SK-N-SH (cell line): ENCODE results near the gene RFXANK. TPM values are rescaled to one million over a fixed set of nuclear protein-coding genes. Genes with fewer than 3 reads are reported as not detected.

ENCODE experiments used
- CTCF ChIA-PET: fragments of 300-600, 350-600 bp; formaldehyde crosslinking; extraction: SDS; loops from one replicate; lab custom pipeline; 2021; lab: Yijun Ruan, JAX
- POLR2A ChIA-PET: fragments of 350-600 bp; sonication (Branson Sonifier 250); formaldehyde crosslinking; extraction: SDS; loops from one replicate; lab custom pipeline; 2020; ENCODE audit warnings: antibody characterized with exemption, inconsistent platforms; lab: Yijun Ruan, JAX
- DNase-seq: peaks from one replicate; pipeline ENCODE4 v3.0.0; 2012
- H2AFZ ChIP-seq: fragments of 200-600 bp; sonication (generic); 2 replicates; pipeline ENCODE4 v1.8.1; 2016; ENCODE audit warnings: antibody characterized with exemption, mild to moderate bottlenecking, low read depth
- H3F3A ChIP-seq: fragments of 200-600 bp; sonication (generic); replicated peaks from 2 replicates; pipeline ENCODE3; 2016; ENCODE audit warnings: antibody characterized with exemption, mild to moderate bottlenecking; ENCODE audit not compliant: insufficient read depth
- H3K27ac ChIP-seq, 2 experiments: fragments of 200-500 bp in 1 of 2; fragments of 200-600 bp in 1 of 2; sonication (Bioruptor generic) in 1 of 2; sonication (generic), shearing (Covaris generic) in 1 of 2; 2 replicates each; pipeline versions ENCODE4 v1.5.1 to v1.6.1; 2014 to 2016; ENCODE audit warnings: low read depth in 2 of 2, inconsistent platforms in 1 of 2, low read length in 1 of 2, mild to moderate bottlenecking in 1 of 2, mixed read lengths in 1 of 2
- H3K27me3 ChIP-seq: fragments of 200-600 bp; sonication (generic), shearing (Covaris generic); 2 replicates; pipeline ENCODE4 v1.6.1; 2016; ENCODE audit warnings: mixed run types; ENCODE audit not compliant: insufficient read depth
- H3K36me3 ChIP-seq, 2 experiments: fragments of 200-500 bp in 1 of 2; fragments of 200-600 bp in 1 of 2; sonication (Bioruptor generic) in 1 of 2; sonication (generic) in 1 of 2; replicated peaks in 1 of 2; 2 replicates each; pipeline versions ENCODE3 to v1.5.1; 2014 to 2016; ENCODE audit warnings: low read length in 1 of 2, mild to moderate bottlenecking in 1 of 2; ENCODE audit not compliant: insufficient read depth in 2 of 2, control insufficient read depth in 1 of 2
- H3K4me1 ChIP-seq, 2 experiments: fragments of 200-500 bp in 1 of 2; fragments of 200-600 bp in 1 of 2; sonication (Bioruptor generic) in 1 of 2; sonication (generic), shearing (Covaris generic) in 1 of 2; 2 replicates each; pipeline versions ENCODE4 v1.5.1 to v1.6.1; 2014 to 2016; ENCODE audit warnings: low read depth in 1 of 2, low read length in 1 of 2, mixed run types in 1 of 2; ENCODE audit not compliant: insufficient read depth in 2 of 2, control insufficient read depth in 1 of 2
- H3K4me2 ChIP-seq: fragments of 200-600 bp; sonication (generic), shearing (Covaris generic); 2 replicates; pipeline ENCODE4 v1.6.1; 2017; ENCODE audit warnings: mixed run types
- H3K4me3 ChIP-seq, 2 experiments: fragments of 200-500 bp in 1 of 2; fragments of 200-600 bp in 1 of 2; sonication (Bioruptor generic) in 1 of 2; sonication (generic), shearing (Covaris generic) in 1 of 2; 2 replicates each; pipeline versions ENCODE4 v1.5.1 to v1.8.1; 2014 to 2016; ENCODE audit warnings: low read depth in 2 of 2, inconsistent platforms in 1 of 2, low read length in 1 of 2, mild to moderate bottlenecking in 1 of 2, mixed read lengths in 1 of 2, moderate library complexity in 1 of 2
- H3K79me2 ChIP-seq: fragments of 200-600 bp; sonication (generic); 2 replicates; pipeline ENCODE4 v1.8.1; 2017; ENCODE audit warnings: mild to moderate bottlenecking; ENCODE audit not compliant: insufficient read depth
- H3K9ac ChIP-seq: fragments of 200-600 bp; sonication (generic); 2 replicates; pipeline ENCODE4 v1.6.1; 2017; ENCODE audit warnings: mixed run types
- H3K9me2 ChIP-seq: fragments of 200-600 bp; sonication (generic); 2 replicates; pipeline ENCODE4 v1.6.1; 2017; ENCODE audit warnings: mixed run types
- H3K9me3 ChIP-seq: fragments of 200-600 bp; sonication (generic); 2 replicates; pipeline ENCODE4 v1.6.1; 2017; ENCODE audit warnings: mixed run types, mild to moderate bottlenecking, moderate library complexity
- H4K20me1 ChIP-seq: fragments of 200-600 bp; sonication (generic); 2 replicates; pipeline ENCODE4 v1.6.1; 2017; ENCODE audit warnings: mild to moderate bottlenecking, mixed run types; ENCODE audit not compliant: insufficient read depth
- ELF1 ChIP-seq: IDR thresholded peaks from 2 replicates; pipeline ENCODE4 v1.4.0; 2012
- EP300 ChIP-seq, 2 experiments: IDR thresholded peaks; 2 replicates each; pipeline versions ENCODE4 v1.4.0 to v1.6.1; 2012; ENCODE audit warnings: borderline replicate concordance in 1 of 2, low read depth in 1 of 2, low read length in 1 of 2
- FOXJ3 ChIP-seq: sonication (generic); formaldehyde crosslinking; IDR thresholded peaks from 2 replicates; pipeline ENCODE4 v1.5.1; 2020; ENCODE audit warnings: mild to moderate bottlenecking, missing genetic modification reagents
- GABPA ChIP-seq: IDR thresholded peaks from 2 replicates; pipeline ENCODE4 v1.4.0; 2012; ENCODE audit warnings: low read depth, mild to moderate bottlenecking
- GATA2 ChIP-seq: sonication (generic); formaldehyde crosslinking; IDR thresholded peaks from 2 replicates; pipeline ENCODE4 v1.5.0; 2020; ENCODE audit warnings: mild to moderate bottlenecking, missing genetic modification reagents
- JUND ChIP-seq: IDR thresholded peaks from 2 replicates; pipeline ENCODE4 v1.4.0; 2012
- MXI1 ChIP-seq: IDR thresholded peaks from 2 replicates; pipeline ENCODE4 v1.6.1; 2012; ENCODE audit warnings: mild to moderate bottlenecking, low read depth, low read length, improper control_type of control experiment
- NRF1 ChIP-seq: IDR thresholded peaks from 2 replicates; pipeline ENCODE4 v1.6.1; 2012; ENCODE audit warnings: low read depth, mild to moderate bottlenecking, low read length
- POLR2AphosphoS5 ChIP-seq: IDR thresholded peaks from 2 replicates; pipeline ENCODE4 v1.6.1; 2012; ENCODE audit warnings: low read depth, low read length
- RXRA ChIP-seq: IDR thresholded peaks from 2 replicates; pipeline ENCODE4 v1.4.0; 2012; ENCODE audit warnings: low read depth, mild to moderate bottlenecking, borderline replicate concordance
- SIN3A ChIP-seq: IDR thresholded peaks from 2 replicates; pipeline ENCODE4 v1.6.1; 2012; ENCODE audit warnings: low read depth, mild to moderate bottlenecking, low read length, moderate library complexity, borderline replicate concordance
- SMC3 ChIP-seq: IDR thresholded peaks from 2 replicates; pipeline ENCODE4 v1.6.1; 2012; ENCODE audit warnings: low read depth, low read length, improper control_type of control experiment
- TAF1 ChIP-seq: IDR thresholded peaks from 2 replicates; pipeline ENCODE4 v1.6.1; 2012; ENCODE audit warnings: low read depth, mild to moderate bottlenecking, low read length, moderate library complexity, borderline replicate concordance
- TCF12 ChIP-seq: IDR thresholded peaks from 2 replicates; pipeline ENCODE4 v1.4.0; 2012
- YY1 ChIP-seq: IDR thresholded peaks from 2 replicates; pipeline ENCODE4 v1.4.0; 2012; ENCODE audit warnings: low read depth, mild to moderate bottlenecking
- WGBS: methylation state at CpG from one replicate; pipeline ENCODE4 v1.1.6; 2017; ENCODE audit warnings: low lambda C conversion rate; 5-methylcytosine and 5-hydroxymethylcytosine counted together
- polyA plus RNA-seq, 3 experiments: library from polyadenylated mRNA; depleted of rRNA; stranded (reverse); fragments of >200 nt; gene quantifications; 2 replicates each; pipeline ENCODE4 v1.2.3, GENCODE V29; 2012
- TF ChIP-seq, protein P1 (sequence below): IDR thresholded peaks from 2 replicates; pipeline ENCODE4; 2012
- TF ChIP-seq, protein P2 (sequence below): IDR thresholded peaks from 2 replicates; pipeline ENCODE4 v1.6.1; 2012; ENCODE audit warnings: mild to moderate bottlenecking, low read depth, low read length, moderate library complexity
- TF ChIP-seq, protein P3 (sequence below): fragments of 150-350 bp; IDR thresholded peaks from 2 replicates; pipeline ENCODE4 v1.6.1; 2017; ENCODE audit warnings: antibody characterized with exemption, low read length, low read depth, borderline replicate concordance
- TF ChIP-seq, protein P4 (sequence below): fragments of 150-350 bp; IDR thresholded peaks from 2 replicates; pipeline ENCODE4 v1.6.1; 2016; ENCODE audit warnings: mild to moderate bottlenecking, low read depth, low read length

Gene RFXANK
- polyA plus RNA-seq, 1 of the 3 experiments (the other 2 are of a cell fraction), result 117 TPM

DNA sequence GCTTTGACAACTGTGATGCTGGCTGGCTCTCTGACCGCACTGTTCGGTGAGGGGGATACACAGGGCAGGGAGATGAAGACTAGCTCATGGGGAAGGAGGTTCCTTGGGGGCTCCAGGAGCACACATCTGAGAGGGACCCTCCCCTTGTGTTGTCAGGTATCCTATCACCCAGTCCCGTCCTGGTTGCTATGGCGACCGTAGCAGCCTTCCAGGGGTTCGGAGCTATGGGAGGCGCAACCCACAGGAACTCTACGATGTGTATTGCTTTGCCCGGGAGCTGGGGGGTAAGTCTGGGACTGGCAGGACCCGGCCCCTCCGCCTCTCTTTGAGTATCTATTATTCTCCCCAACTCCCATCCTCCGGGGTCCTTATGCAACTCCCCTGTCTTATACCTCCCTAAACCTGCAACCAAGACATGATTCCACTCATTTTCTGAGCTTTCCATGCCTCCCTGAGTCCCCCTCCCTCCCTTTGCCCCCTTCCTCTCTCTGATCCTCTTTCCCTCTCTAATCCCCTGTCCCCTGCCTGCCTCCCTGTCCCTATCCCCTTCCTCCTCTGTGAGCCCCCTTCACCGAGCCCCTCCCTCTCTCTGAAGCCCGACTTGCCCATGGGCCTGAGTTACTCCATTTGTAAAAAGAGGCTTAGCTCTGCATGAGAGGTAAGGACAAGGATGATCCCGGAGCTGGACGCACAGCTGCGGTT lies 32.2 kb downstream of the RFXANK start:
- ChIA-PET CTCF (interaction anchor here (1.4 kb wide), 1 partner anchor 118 kb away, joined by 7 read pairs; no protein-coding TSS in a partner anchor), POLR2A (no interaction called here)
- Histone ChIP-seq H2AFZ (no peak overlapping the region), H3K27me3 (no peaks in the 10 kb centered on the region), H3K79me2 (no peaks in the 10 kb centered on the region), H3K9ac (no peak overlapping the region), H3K4me3 (no peak overlapping the region), H4K20me1 (no peaks in the 10 kb centered on the region), H3F3A (no peaks in the 10 kb centered on the region), H3K9me2 (no peaks in the 10 kb centered on the region), H3K27ac (no peak overlapping the region), H3K9me3 (no peaks in the 10 kb centered on the region), H3K4me1 (no peaks in the 10 kb centered on the region), H3K36me3 (no peaks in the 10 kb centered on the region)
- DNase-seq, result peak; percentile 15
- WGBS, result 78% methylated on average over 12 of the region's 17 CpGs
- TF ChIP-seq MXI1 (no peak), TCF12 (no peak), TAF1 (no peak), EP300 (IDR thresholded peaks at IDR 0.05; ENCODE audit: borderline replicate concordance in 1 of 2, low read depth in 1 of 2, low read length in 1 of 2) (no peak)
- TF ChIP-seq, protein P1, sequence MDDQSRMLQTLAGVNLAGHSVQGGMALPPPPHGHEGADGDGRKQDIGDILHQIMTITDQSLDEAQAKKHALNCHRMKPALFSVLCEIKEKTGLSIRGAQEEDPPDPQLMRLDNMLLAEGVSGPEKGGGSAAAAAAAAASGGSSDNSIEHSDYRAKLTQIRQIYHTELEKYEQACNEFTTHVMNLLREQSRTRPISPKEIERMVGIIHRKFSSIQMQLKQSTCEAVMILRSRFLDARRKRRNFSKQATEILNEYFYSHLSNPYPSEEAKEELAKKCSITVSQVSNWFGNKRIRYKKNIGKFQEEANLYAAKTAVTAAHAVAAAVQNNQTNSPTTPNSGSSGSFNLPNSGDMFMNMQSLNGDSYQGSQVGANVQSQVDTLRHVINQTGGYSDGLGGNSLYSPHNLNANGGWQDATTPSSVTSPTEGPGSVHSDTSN, result no peak
- TF ChIP-seq, protein P2, sequence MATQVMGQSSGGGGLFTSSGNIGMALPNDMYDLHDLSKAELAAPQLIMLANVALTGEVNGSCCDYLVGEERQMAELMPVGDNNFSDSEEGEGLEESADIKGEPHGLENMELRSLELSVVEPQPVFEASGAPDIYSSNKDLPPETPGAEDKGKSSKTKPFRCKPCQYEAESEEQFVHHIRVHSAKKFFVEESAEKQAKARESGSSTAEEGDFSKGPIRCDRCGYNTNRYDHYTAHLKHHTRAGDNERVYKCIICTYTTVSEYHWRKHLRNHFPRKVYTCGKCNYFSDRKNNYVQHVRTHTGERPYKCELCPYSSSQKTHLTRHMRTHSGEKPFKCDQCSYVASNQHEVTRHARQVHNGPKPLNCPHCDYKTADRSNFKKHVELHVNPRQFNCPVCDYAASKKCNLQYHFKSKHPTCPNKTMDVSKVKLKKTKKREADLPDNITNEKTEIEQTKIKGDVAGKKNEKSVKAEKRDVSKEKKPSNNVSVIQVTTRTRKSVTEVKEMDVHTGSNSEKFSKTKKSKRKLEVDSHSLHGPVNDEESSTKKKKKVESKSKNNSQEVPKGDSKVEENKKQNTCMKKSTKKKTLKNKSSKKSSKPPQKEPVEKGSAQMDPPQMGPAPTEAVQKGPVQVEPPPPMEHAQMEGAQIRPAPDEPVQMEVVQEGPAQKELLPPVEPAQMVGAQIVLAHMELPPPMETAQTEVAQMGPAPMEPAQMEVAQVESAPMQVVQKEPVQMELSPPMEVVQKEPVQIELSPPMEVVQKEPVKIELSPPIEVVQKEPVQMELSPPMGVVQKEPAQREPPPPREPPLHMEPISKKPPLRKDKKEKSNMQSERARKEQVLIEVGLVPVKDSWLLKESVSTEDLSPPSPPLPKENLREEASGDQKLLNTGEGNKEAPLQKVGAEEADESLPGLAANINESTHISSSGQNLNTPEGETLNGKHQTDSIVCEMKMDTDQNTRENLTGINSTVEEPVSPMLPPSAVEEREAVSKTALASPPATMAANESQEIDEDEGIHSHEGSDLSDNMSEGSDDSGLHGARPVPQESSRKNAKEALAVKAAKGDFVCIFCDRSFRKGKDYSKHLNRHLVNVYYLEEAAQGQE, result no peak
- TF ChIP-seq, all 33 proteins: peak for 0
- no peak overlapping the region for H3K4me2 ChIP-seq

DNA sequence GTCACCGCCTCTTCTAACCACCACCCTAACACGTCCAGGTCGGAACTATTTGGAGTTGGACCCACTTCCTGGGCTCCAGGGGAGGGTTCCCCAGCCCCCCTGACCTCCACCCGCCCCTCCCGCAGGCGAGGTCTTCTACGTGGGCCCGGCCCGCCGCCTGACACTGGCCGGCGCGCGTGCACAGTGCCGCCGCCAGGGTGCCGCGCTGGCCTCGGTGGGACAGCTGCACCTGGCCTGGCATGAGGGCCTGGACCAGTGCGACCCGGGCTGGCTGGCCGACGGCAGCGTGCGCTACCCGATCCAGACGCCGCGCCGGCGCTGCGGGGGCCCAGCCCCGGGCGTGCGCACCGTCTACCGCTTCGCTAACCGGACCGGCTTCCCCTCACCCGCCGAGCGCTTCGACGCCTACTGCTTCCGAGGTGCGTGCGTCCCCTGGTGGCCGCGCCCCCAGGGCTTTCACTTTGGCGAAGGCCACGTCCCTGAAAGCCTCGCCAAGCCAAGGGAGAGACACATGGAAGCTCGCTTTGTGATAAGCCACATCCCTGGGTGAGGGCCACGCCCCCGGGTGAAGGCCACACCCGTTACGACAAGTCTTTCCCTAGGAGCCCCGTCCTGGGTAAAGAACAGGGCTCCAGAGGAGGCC lies 32.9 kb downstream of the RFXANK start:
- POLR2A ChIA-PET, result no interaction called here
- H3K9ac ChIP-seq, result no peak overlapping the region
- TF ChIP-seq ELF1, result no peak
- no peak for TF ChIP-seq FOXJ3
- TF ChIP-seq, protein P3, sequence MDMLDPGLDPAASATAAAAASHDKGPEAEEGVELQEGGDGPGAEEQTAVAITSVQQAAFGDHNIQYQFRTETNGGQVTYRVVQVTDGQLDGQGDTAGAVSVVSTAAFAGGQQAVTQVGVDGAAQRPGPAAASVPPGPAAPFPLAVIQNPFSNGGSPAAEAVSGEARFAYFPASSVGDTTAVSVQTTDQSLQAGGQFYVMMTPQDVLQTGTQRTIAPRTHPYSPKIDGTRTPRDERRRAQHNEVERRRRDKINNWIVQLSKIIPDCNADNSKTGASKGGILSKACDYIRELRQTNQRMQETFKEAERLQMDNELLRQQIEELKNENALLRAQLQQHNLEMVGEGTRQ, result no peak
- TF ChIP-seq SMC3, result no peak
- no peak for TF ChIP-seq POLR2AphosphoS5
- no peak for TF ChIP-seq RXRA
- no peak for TF ChIP-seq GATA2
- TF ChIP-seq JUND, result no peak
- no peak for TF ChIP-seq SIN3A
- TF ChIP-seq GABPA, result no peak
- TF ChIP-seq YY1, result no peak
- no peak for TF ChIP-seq NRF1
- TF ChIP-seq, protein P4, sequence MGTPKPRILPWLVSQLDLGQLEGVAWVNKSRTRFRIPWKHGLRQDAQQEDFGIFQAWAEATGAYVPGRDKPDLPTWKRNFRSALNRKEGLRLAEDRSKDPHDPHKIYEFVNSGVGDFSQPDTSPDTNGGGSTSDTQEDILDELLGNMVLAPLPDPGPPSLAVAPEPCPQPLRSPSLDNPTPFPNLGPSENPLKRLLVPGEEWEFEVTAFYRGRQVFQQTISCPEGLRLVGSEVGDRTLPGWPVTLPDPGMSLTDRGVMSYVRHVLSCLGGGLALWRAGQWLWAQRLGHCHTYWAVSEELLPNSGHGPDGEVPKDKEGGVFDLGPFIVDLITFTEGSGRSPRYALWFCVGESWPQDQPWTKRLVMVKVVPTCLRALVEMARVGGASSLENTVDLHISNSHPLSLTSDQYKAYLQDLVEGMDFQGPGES, result no peak

More for the DNA sequence above, 32.9 kb downstream of the RFXANK start:
- DNase-seq, result no peak
- Histone ChIP-seq H3K79me2 (no peaks in the 10 kb centered on the region), H3K4me2 (no peak overlapping the region), H3K4me3 (no peak overlapping the region), H4K20me1 (no peaks in the 10 kb centered on the region), H2AFZ (no peak overlapping the region), H3K27me3 (no peaks in the 10 kb centered on the region), H3F3A (no peaks in the 10 kb centered on the region), H3K9me2 (no peaks in the 10 kb centered on the region), H3K9me3 (no peaks in the 10 kb centered on the region), H3K36me3 (no peaks in the 10 kb centered on the region), H3K4me1 (no peaks in the 10 kb centered on the region), H3K27ac (no peak overlapping the region)
- CTCF ChIA-PET, result interaction anchor here (1.4 kb wide), 1 partner anchor 118 kb away, joined by 7 read pairs; no protein-coding TSS in a partner anchor
- 88% methylated on average over 28 of the region's 59 CpGs for WGBS
